ENCODE data around the gene EMX2.
"Not testable (repeated sequence)": the region's sequence is repeated elsewhere in the genome, so short reads cannot be mapped to it uniquely, and the experiment has no call there.

The EMX2 gene

GRCh38 chr10:117554241-117554814 is 11.8 kb downstream of the EMX2 start:
- no peak for DNase-seq

- DNase-seq = no peak
Measured at GRCh38 chr10:117555017-117555416, 12.5 kb downstream of the EMX2 start.

GRCh38 chr10:117555863-117556262 is 13.3 kb downstream of the EMX2 start:
- DNase-seq = no peak

GRCh38 chr10:117556356-117556755 is 13.8 kb downstream of the EMX2 start:
- no peak for DNase-seq

GRCh38 chr10:117559712-117560111 is 17.2 kb downstream of the EMX2 start:
- no peak for DNase-seq

- DNase-seq = no peak
Measured at GRCh38 chr10:117560942-117561341, 18.4 kb downstream of the EMX2 start.

- no peak for DNase-seq
Measured at GRCh38 chr10:117562220-117562619, 19.7 kb downstream of the EMX2 start.

GRCh38 chr10:117562896-117563737 is 20.6 kb downstream of the EMX2 start:
- no peak for DNase-seq

GRCh38 chr10:117563780-117564179 is 21.2 kb downstream of the EMX2 start:
- no peak for DNase-seq

- no peak for DNase-seq
Measured at GRCh38 chr10:117565068-117565467, 22.5 kb downstream of the EMX2 start.

- DNase-seq = no peak
Measured at GRCh38 chr10:117568334-117568733, 25.8 kb downstream of the EMX2 start.

- DNase-seq = no peak
Measured at GRCh38 chr10:117569610-117570390, 27.3 kb downstream of the EMX2 start.

- DNase-seq = no peak
Measured at GRCh38 chr10:117570880-117571279, 28.3 kb downstream of the EMX2 start.

GRCh38 chr10:117574498-117575146 is 32.1 kb downstream of the EMX2 start:
- peak in 5 of 56 donors; percentile 6 to 19 (median 10) for DNase-seq

- DNase-seq = no peak
Measured at GRCh38 chr10:117578490-117578889, 35.9 kb downstream of the EMX2 start.

GRCh38 chr10:117578999-117579590 is 36.5 kb downstream of the EMX2 start:
- no peak for DNase-seq

GRCh38 chr10:117581961-117582360 is 39.4 kb downstream of the EMX2 start:
- DNase-seq = no peak

- not testable (repeated sequence) for DNase-seq
Measured at GRCh38 chr10:117584831-117585230, 42.3 kb downstream of the EMX2 start.

GRCh38 chr10:117587036-117587435 is 44.5 kb downstream of the EMX2 start:
- DNase-seq = no peak

GRCh38 chr10:117590101-117590875 is 47.7 kb downstream of the EMX2 start:
- DNase-seq = no peak

Data from nucleus accumbens (tissue), 56 donors.